Neural cell (in vitro differentiated cells): ENCODE measurements around the gene ZNF502.

Experiments
- EP300 ChIP-seq: fragments of 450-650 bp; conservative IDR thresholded peaks from 2 replicates; pipeline ENCODE4 v1.6.1; 2014; ENCODE audit warnings: antibody characterized with exemption, mild to moderate bottlenecking, moderate library complexity; ENCODE audit not compliant: poor library complexity, severe bottlenecking
- EZH2 ChIP-seq: fragments of 200-600, 300-800 bp; shearing (Covaris generic), sonication (generic); IDR thresholded peaks from 2 replicates; pipeline ENCODE4 v1.6.1; 2014; ENCODE audit warnings: antibody characterized with exemption, low read length, borderline replicate concordance, mild to moderate bottlenecking; ENCODE audit not compliant: insufficient read depth, poor library complexity, severe bottlenecking
- POLR2AphosphoS5 ChIP-seq: IDR thresholded peaks from 2 replicates; pipeline ENCODE4 v1.6.1; 2012
- RAD21 ChIP-seq: fragments of 450-650 bp; conservative IDR thresholded peaks from 2 replicates; pipeline ENCODE4 v1.6.1; 2014; ENCODE audit warnings: antibody characterized with exemption, mild to moderate bottlenecking, moderate library complexity
- TAF1 ChIP-seq: IDR thresholded peaks from 2 replicates; pipeline ENCODE4 v1.6.1; 2012; ENCODE audit warnings: low read depth
- TF ChIP-seq, protein P1 (sequence below): fragments of 450-650 bp; IDR thresholded peaks from 2 replicates; pipeline ENCODE4 v1.5.1; 2014; ENCODE audit warnings: antibody characterized with exemption, mild to moderate bottlenecking, moderate library complexity; ENCODE audit not compliant: poor library complexity, severe bottlenecking
- TF ChIP-seq, protein P2 (sequence below): IDR thresholded peaks from 2 replicates; pipeline ENCODE4 v1.6.1; 2012; ENCODE audit warnings: borderline replicate concordance

DNA sequence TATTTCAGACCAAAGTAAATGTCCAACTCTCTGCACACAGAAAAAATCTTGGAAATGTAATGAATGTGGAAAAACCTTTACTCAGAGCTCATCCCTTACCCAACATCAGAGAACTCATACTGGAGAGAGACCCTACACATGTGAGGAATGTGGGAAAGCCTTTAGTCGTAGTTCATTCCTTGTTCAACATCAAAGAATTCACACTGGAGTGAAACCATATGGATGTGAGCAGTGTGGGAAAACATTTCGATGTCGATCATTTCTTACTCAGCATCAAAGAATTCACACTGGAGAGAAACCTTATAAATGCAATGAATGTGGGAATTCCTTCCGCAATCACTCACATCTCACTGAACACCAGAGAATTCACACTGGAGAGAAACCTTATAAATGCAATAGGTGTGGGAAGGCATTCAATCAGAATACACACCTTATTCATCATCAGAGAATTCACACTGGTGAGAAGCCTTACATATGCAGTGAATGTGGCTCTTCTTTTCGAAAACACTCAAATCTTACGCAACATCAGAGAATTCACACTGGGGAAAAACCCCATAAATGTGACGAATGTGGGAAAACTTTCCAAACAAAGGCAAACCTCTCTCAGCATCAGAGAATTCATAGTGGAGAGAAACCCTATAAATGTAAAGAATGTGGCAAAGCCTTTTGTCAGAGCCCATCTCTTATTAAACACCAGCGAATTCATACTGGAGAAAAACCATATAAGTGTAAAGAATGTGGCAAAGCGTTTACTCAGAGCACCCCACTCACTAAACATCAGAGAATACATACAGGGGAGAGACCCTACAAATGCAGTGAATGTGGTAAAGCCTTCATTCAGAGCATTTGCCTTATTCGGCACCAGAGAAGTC, 9.0 kb downstream of the ZNF502 start:
- TF ChIP-seq, protein P1, sequence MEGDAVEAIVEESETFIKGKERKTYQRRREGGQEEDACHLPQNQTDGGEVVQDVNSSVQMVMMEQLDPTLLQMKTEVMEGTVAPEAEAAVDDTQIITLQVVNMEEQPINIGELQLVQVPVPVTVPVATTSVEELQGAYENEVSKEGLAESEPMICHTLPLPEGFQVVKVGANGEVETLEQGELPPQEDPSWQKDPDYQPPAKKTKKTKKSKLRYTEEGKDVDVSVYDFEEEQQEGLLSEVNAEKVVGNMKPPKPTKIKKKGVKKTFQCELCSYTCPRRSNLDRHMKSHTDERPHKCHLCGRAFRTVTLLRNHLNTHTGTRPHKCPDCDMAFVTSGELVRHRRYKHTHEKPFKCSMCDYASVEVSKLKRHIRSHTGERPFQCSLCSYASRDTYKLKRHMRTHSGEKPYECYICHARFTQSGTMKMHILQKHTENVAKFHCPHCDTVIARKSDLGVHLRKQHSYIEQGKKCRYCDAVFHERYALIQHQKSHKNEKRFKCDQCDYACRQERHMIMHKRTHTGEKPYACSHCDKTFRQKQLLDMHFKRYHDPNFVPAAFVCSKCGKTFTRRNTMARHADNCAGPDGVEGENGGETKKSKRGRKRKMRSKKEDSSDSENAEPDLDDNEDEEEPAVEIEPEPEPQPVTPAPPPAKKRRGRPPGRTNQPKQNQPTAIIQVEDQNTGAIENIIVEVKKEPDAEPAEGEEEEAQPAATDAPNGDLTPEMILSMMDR = no peak
- TF ChIP-seq TAF1 (no peak), RAD21 (no peak), EZH2 (no peak), EP300 (no peak), POLR2AphosphoS5 (no peak)
- TF ChIP-seq, protein P2, sequence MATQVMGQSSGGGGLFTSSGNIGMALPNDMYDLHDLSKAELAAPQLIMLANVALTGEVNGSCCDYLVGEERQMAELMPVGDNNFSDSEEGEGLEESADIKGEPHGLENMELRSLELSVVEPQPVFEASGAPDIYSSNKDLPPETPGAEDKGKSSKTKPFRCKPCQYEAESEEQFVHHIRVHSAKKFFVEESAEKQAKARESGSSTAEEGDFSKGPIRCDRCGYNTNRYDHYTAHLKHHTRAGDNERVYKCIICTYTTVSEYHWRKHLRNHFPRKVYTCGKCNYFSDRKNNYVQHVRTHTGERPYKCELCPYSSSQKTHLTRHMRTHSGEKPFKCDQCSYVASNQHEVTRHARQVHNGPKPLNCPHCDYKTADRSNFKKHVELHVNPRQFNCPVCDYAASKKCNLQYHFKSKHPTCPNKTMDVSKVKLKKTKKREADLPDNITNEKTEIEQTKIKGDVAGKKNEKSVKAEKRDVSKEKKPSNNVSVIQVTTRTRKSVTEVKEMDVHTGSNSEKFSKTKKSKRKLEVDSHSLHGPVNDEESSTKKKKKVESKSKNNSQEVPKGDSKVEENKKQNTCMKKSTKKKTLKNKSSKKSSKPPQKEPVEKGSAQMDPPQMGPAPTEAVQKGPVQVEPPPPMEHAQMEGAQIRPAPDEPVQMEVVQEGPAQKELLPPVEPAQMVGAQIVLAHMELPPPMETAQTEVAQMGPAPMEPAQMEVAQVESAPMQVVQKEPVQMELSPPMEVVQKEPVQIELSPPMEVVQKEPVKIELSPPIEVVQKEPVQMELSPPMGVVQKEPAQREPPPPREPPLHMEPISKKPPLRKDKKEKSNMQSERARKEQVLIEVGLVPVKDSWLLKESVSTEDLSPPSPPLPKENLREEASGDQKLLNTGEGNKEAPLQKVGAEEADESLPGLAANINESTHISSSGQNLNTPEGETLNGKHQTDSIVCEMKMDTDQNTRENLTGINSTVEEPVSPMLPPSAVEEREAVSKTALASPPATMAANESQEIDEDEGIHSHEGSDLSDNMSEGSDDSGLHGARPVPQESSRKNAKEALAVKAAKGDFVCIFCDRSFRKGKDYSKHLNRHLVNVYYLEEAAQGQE = no peak
